ENCODE measurements around the gene CCDC117. TPM values are rescaled to one million over a fixed set of nuclear protein-coding genes. Genes with fewer than 3 reads are reported as not detected.

Gene CCDC117
- total and polyA plus RNA-seq, 4 donors = 8.1 to 24.0 (median 16.2) TPM

DNA sequence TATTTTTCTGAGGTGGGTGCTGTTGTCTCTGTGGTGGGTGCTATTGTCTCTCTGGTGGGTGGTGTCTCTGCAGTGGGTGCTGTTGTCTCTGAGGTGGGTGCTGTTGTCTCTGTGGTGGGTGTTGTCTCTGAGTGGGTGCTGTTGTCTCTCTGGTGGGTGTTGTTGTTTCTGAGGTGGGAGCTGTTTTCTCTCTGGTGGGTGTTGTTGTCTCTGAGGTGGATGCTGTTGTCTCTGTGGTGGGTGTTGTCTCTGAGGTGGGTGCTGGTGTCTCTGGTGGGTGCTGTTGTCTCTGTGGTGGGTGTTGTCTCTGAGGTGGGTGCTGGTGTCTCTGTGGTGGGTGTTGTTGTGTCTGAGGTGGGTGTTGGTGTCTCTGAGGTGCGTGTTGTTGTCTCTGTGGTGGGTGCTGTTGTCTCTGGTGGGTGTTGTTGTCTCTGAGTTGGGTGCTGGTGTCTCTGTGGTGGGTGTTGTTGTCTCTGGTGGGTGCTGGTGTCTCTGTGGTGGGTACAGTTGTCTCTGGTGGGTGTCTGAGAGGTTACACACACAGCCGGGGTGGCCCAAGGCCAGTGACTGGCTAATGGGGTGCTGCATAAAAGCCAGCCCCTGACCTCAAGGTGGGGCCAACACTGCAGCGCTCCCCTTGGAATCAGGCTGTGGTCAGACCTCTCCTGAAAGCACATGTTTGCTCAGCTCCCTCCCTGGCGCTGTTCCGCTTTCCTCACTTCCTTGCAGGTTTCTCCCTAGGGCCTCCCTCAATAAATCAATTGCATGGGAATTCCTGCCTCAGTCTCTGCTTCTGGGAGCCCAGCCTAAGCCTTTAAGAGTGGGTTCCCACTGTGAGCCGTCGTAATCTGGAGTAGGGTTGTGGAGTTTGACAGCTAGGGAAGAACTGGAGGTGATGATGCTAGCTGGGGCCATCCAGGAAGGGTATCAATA lies 58.9 kb downstream of the CCDC117 start:
- peaks cover 4 to 18% (median 14%) of the 10 kb centered on the region in 4 donors for H3K4me1 ChIP-seq (ENCODE audit: control insufficient read depth in 4 of 4, insufficient read depth in 4 of 4, low read length in 3 of 4)
- no peaks in the 10 kb centered on the region for H3K9me3 ChIP-seq (ENCODE audit: control insufficient read depth in 4 of 4, low read length in 3 of 4)
- DNase-seq (ENCODE audit: low spot score) = no peak
- H3K27ac ChIP-seq (ENCODE audit: low read depth in 1 of 2, low read length in 2 of 2) = no peak overlapping the region
- no peaks in the 10 kb centered on the region for H3K27me3 ChIP-seq (ENCODE audit: control insufficient read depth in 4 of 4, insufficient read depth in 4 of 4, low read length in 3 of 4)
- H3K4me3 ChIP-seq (ENCODE audit: low read depth in 1 of 3, low read length in 3 of 3) = no peak overlapping the region
- 95% methylated on average over 7 of the region's 7 CpGs for whole genome bisulfite sequencing
- TF ChIP-seq GABPA (IDR thresholded peaks at IDR 0.05 in 1 of 2, conservative IDR thresholded peaks at IDR 0.05 in 1 of 2) (no peak), NR2F2 (IDR thresholded peaks at IDR 0.05) (no peak), FOXA1 (IDR thresholded peaks at IDR 0.05) (no peak), YY1 (IDR thresholded peaks at IDR 0.05) (no peak)
- TF ChIP-seq, protein P1, sequence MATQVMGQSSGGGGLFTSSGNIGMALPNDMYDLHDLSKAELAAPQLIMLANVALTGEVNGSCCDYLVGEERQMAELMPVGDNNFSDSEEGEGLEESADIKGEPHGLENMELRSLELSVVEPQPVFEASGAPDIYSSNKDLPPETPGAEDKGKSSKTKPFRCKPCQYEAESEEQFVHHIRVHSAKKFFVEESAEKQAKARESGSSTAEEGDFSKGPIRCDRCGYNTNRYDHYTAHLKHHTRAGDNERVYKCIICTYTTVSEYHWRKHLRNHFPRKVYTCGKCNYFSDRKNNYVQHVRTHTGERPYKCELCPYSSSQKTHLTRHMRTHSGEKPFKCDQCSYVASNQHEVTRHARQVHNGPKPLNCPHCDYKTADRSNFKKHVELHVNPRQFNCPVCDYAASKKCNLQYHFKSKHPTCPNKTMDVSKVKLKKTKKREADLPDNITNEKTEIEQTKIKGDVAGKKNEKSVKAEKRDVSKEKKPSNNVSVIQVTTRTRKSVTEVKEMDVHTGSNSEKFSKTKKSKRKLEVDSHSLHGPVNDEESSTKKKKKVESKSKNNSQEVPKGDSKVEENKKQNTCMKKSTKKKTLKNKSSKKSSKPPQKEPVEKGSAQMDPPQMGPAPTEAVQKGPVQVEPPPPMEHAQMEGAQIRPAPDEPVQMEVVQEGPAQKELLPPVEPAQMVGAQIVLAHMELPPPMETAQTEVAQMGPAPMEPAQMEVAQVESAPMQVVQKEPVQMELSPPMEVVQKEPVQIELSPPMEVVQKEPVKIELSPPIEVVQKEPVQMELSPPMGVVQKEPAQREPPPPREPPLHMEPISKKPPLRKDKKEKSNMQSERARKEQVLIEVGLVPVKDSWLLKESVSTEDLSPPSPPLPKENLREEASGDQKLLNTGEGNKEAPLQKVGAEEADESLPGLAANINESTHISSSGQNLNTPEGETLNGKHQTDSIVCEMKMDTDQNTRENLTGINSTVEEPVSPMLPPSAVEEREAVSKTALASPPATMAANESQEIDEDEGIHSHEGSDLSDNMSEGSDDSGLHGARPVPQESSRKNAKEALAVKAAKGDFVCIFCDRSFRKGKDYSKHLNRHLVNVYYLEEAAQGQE (IDR thresholded peaks at IDR 0.05) = no peak
- TF ChIP-seq, protein P2, sequence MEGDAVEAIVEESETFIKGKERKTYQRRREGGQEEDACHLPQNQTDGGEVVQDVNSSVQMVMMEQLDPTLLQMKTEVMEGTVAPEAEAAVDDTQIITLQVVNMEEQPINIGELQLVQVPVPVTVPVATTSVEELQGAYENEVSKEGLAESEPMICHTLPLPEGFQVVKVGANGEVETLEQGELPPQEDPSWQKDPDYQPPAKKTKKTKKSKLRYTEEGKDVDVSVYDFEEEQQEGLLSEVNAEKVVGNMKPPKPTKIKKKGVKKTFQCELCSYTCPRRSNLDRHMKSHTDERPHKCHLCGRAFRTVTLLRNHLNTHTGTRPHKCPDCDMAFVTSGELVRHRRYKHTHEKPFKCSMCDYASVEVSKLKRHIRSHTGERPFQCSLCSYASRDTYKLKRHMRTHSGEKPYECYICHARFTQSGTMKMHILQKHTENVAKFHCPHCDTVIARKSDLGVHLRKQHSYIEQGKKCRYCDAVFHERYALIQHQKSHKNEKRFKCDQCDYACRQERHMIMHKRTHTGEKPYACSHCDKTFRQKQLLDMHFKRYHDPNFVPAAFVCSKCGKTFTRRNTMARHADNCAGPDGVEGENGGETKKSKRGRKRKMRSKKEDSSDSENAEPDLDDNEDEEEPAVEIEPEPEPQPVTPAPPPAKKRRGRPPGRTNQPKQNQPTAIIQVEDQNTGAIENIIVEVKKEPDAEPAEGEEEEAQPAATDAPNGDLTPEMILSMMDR (IDR thresholded peaks at IDR 0.05; ENCODE audit: low read depth, low read length, missing input control) = no peak
- TF ChIP-seq, protein P3, sequence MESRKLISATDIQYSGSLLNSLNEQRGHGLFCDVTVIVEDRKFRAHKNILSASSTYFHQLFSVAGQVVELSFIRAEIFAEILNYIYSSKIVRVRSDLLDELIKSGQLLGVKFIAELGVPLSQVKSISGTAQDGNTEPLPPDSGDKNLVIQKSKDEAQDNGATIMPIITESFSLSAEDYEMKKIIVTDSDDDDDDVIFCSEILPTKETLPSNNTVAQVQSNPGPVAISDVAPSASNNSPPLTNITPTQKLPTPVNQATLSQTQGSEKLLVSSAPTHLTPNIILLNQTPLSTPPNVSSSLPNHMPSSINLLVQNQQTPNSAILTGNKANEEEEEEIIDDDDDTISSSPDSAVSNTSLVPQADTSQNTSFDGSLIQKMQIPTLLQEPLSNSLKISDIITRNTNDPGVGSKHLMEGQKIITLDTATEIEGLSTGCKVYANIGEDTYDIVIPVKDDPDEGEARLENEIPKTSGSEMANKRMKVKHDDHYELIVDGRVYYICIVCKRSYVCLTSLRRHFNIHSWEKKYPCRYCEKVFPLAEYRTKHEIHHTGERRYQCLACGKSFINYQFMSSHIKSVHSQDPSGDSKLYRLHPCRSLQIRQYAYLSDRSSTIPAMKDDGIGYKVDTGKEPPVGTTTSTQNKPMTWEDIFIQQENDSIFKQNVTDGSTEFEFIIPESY (IDR thresholded peaks at IDR 0.05) = no peak
- no peaks in the 10 kb centered on the region for H3K36me3 ChIP-seq (ENCODE audit: control insufficient read depth in 4 of 4, insufficient read depth in 3 of 4, low read depth in 1 of 4, low read length in 3 of 4)
- no peak overlapping the region for H3K9ac ChIP-seq (ENCODE audit: low read depth in 1 of 2, low read length in 2 of 2)

DNA sequence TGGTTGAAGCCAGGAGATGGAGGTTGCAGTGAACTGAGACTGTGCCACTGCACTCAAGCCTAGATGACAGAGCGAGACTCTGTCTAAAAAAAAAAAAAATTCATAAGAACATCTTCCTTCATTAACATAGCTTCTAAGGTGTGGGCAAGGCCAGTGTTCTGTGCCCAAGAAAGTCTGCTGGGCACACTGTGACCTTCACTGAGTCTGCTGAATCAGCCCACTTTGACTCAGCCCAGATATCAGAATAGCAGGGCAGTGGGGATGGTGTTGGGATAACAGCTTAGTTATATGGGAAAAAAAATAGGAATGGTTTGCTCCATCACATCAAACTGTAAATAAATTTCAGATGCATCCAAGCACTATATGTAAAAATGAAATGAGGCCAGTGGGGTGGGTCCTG lies 60.2 kb downstream of the CCDC117 start:
- no peak for DNase-seq (ENCODE audit: low spot score)
- WGBS = 98% methylated on average over 1 of the region's 1 CpG
- H3K27ac ChIP-seq (ENCODE audit: low read depth in 1 of 2, low read length in 2 of 2) = no peak overlapping the region

More for the DNA sequence above, 60.2 kb downstream of the CCDC117 start:
- Histone ChIP-seq H3K27me3 (ENCODE audit: control insufficient read depth in 4 of 4, insufficient read depth in 4 of 4, low read length in 3 of 4) (no peaks in the 10 kb centered on the region), H3K9ac (ENCODE audit: low read depth in 1 of 2, low read length in 2 of 2) (no peak overlapping the region), H3K36me3 (ENCODE audit: control insufficient read depth in 4 of 4, insufficient read depth in 3 of 4, low read depth in 1 of 4, low read length in 3 of 4) (no peaks in the 10 kb centered on the region), H3K4me3 (ENCODE audit: low read depth in 1 of 3, low read length in 3 of 3) (no peak overlapping the region), H3K4me1 (ENCODE audit: control insufficient read depth in 4 of 4, insufficient read depth in 4 of 4, low read length in 3 of 4) (peaks cover 4 to 18% (median 13%) of the 10 kb centered on the region in 4 donors), H3K9me3 (ENCODE audit: control insufficient read depth in 4 of 4, low read length in 3 of 4) (no peaks in the 10 kb centered on the region)
- TF ChIP-seq, protein P3 (IDR thresholded peaks at IDR 0.05) = no peak
- TF ChIP-seq YY1 (IDR thresholded peaks at IDR 0.05) = no peak
- no peak for TF ChIP-seq RAD21 (IDR thresholded peaks at IDR 0.05)
- TF ChIP-seq, protein P1 (IDR thresholded peaks at IDR 0.05) = no peak
- TF ChIP-seq, protein P2 (IDR thresholded peaks at IDR 0.05; ENCODE audit: low read depth, low read length, missing input control) = no peak
- TF ChIP-seq NR2F2 (IDR thresholded peaks at IDR 0.05) = no peak
- no peak for TF ChIP-seq JUND (IDR thresholded peaks at IDR 0.05)
- no peak for TF ChIP-seq SP1 (IDR thresholded peaks at IDR 0.05)

Measured in liver (tissue), 9 donors.